ENCODE results near the gene TLR9.

Gene TLR9

GRCh38 chr3:52176180-52176752 is 49.2 kb downstream of the TLR9 start:
- no peak for TF ChIP-seq TEAD4 (IDR thresholded peaks at IDR 0.05)
- no peak for TF ChIP-seq FOXM1 (IDR thresholded peaks at IDR 0.05; ENCODE audit: borderline replicate concordance, low read depth)
- no peak for TF ChIP-seq YY1 (IDR thresholded peaks at IDR 0.05; ENCODE audit: low read depth)
- no peak for TF ChIP-seq NFIC (IDR thresholded peaks at IDR 0.05)
- TF ChIP-seq USF1 (IDR thresholded peaks at IDR 0.05), result no peak
- TF ChIP-seq REST (IDR thresholded peaks at IDR 0.05; ENCODE audit: low read depth), result no peak

- TF ChIP-seq TEAD4 (IDR thresholded peaks at IDR 0.05) (no peak), YY1 (IDR thresholded peaks at IDR 0.05; ENCODE audit: low read depth) (no peak), ZBTB7A (IDR thresholded peaks at IDR 0.05; ENCODE audit: low read depth) (no peak), CEBPB (IDR thresholded peaks at IDR 0.05) (no peak), RAD21 (IDR thresholded peaks at IDR 0.05; ENCODE audit: low read depth) (no peak), USF1 (IDR thresholded peaks at IDR 0.05) (no peak), EP300 (IDR thresholded peaks at IDR 0.05; ENCODE audit: borderline replicate concordance) (no peak), CREB1 (IDR thresholded peaks at IDR 0.05; ENCODE audit: low read depth) (no peak), REST (IDR thresholded peaks at IDR 0.05; ENCODE audit: low read depth) (no peak), NFIC (IDR thresholded peaks at IDR 0.05) (no peak), FOXM1 (IDR thresholded peaks at IDR 0.05; ENCODE audit: borderline replicate concordance, low read depth) (no peak), TCF12 (IDR thresholded peaks at IDR 0.05; ENCODE audit: low read depth) (no peak), TAF1 (IDR thresholded peaks at IDR 0.05; ENCODE audit: low read depth) (no peak)
Observed at GRCh38 chr3:52175416-52176179, 49.8 kb downstream of the TLR9 start.

GRCh38 chr3:52174896-52175295 is 50.5 kb downstream of the TLR9 start:
- no peak for TF ChIP-seq YY1 (IDR thresholded peaks at IDR 0.05; ENCODE audit: low read depth)
- TF ChIP-seq MAX (IDR thresholded peaks at IDR 0.05), result no peak
- TF ChIP-seq NFIC (IDR thresholded peaks at IDR 0.05), result no peak
- no peak for TF ChIP-seq USF1 (IDR thresholded peaks at IDR 0.05)
- no peak for TF ChIP-seq EGR1 (IDR thresholded peaks at IDR 0.05)
- no peak for TF ChIP-seq EP300 (IDR thresholded peaks at IDR 0.05; ENCODE audit: borderline replicate concordance)
- TF ChIP-seq RAD21 (IDR thresholded peaks at IDR 0.05; ENCODE audit: low read depth), result no peak
- TF ChIP-seq ZBTB7A (IDR thresholded peaks at IDR 0.05; ENCODE audit: low read depth), result no peak
- no peak for TF ChIP-seq FOXM1 (IDR thresholded peaks at IDR 0.05; ENCODE audit: borderline replicate concordance, low read depth)
- no peak for TF ChIP-seq CREB1 (IDR thresholded peaks at IDR 0.05; ENCODE audit: low read depth)
- no peak for TF ChIP-seq TEAD4 (IDR thresholded peaks at IDR 0.05)
- no peak for TF ChIP-seq TAF1 (IDR thresholded peaks at IDR 0.05; ENCODE audit: low read depth)

GRCh38 chr3:52173101-52173500 is 52.3 kb downstream of the TLR9 start:
- TF ChIP-seq REST (IDR thresholded peaks at IDR 0.05; ENCODE audit: low read depth), result no peak
- no peak for TF ChIP-seq CREB1 (IDR thresholded peaks at IDR 0.05; ENCODE audit: low read depth)
- TF ChIP-seq CEBPB (IDR thresholded peaks at IDR 0.05), result no peak
- no peak for TF ChIP-seq USF1 (IDR thresholded peaks at IDR 0.05)
- no peak for TF ChIP-seq ZBTB7A (IDR thresholded peaks at IDR 0.05; ENCODE audit: low read depth)
- TF ChIP-seq MAX (IDR thresholded peaks at IDR 0.05), result no peak
- no peak for TF ChIP-seq NFIC (IDR thresholded peaks at IDR 0.05)
- TF ChIP-seq TAF1 (IDR thresholded peaks at IDR 0.05; ENCODE audit: low read depth), result no peak
- TF ChIP-seq EGR1 (IDR thresholded peaks at IDR 0.05), result no peak
- TF ChIP-seq TEAD4 (IDR thresholded peaks at IDR 0.05), result no peak
- TF ChIP-seq FOXM1 (IDR thresholded peaks at IDR 0.05; ENCODE audit: borderline replicate concordance, low read depth), result no peak
- no peak for TF ChIP-seq YY1 (IDR thresholded peaks at IDR 0.05; ENCODE audit: low read depth)
- no peak for TF ChIP-seq RAD21 (IDR thresholded peaks at IDR 0.05; ENCODE audit: low read depth)
- no peak for TF ChIP-seq TCF12 (IDR thresholded peaks at IDR 0.05; ENCODE audit: low read depth)
- TF ChIP-seq EP300 (IDR thresholded peaks at IDR 0.05; ENCODE audit: borderline replicate concordance), result no peak

Data from Ishikawa (cell line).